Measurements from ENCODE around the gene FTL.

The FTL gene

DNA sequence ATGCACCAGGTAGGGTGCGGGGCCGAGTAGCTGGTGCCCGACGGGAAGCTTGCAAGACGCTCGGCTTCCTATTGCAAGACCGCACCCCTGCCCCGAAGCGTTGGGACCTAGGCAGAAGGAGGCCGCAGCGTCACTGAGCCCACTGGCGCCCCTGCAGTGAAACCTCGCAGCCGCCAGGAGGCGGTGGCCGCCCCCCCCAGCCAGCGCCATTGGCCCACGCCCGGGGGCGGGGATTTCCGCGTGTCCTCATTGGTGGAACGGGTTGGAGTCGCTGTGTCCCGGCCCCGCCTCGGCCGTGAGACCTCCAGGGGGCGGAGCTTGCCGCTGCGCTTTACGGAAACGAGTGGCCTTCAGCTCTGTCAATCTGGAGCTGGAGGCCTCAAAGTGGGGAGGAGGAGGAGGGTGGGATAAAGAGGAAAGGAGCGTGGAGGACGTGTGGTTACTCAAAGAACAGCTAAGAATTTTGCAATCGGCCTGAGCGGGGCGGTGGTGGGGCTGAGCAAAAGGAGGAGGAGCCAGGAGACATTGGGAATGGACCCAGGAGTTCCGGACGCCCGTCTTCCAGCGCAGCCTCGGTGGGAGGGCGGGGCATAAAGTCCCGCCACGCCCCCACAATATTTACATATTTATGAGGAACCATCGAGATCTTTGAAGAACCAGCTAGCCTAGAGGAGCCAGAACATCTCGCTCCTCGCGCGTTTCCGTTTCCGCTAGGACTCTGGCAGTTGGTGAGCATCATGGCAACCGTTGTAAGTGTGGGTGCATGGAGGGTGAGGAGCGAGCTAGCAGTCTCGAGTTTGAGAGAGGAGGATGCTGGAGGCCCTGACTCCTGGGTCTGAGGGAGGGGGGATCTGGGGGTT is 28.3 kb downstream of the FTL start, which contains the start of the genes GYS1 and RUVBL2:
TSS of gene GYS1 (minus strand) at position 135 of the 860 bp plus-strand sequence. CDS start 197 bp downstream, outside the sequence.
TSS of gene RUVBL2 (plus strand) at position 713 of the 860 bp plus-strand sequence. CDS start at position 738, 25 bp downstream.
- DNase-seq, result peak; percentile 100

DNA sequence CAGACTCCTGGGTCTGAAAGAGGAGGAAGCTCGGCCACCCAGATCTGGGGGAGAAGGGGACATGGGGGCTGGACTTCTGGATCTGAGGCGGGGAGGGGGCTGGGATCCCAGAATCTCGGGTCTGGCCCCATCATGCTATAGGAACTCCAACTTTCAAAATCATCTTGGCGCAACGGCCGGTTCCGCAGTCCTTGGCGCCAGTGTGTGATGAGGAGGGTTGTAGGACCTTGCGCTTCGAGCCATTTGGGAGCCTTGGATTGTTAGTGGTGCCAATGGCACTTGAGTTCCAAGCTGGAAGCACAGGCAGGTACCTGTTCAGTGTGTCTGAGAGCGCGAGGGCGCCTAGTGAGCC is 28.9 kb downstream of the FTL start:
- no peak for DNase-seq

DNA sequence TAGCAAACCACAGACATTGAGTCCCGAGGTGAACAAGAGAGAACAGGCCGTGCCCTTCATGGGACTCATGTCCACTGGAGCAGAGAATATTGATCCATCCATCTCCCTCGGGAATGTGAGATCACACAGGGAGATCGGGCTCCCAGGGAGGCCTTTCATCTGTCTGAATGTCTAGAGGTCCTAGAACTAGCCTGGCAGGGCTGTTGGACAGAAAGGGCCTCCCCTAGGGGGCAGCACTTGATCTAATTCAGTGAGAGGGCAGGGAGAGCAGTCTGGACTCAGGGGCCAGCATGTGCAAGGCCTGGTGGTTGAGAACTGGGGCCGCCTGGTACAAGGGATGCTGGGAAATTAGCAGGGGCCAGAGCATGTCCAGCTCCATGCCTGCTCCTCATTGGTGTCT is 32.9 kb downstream of the FTL start:
- DNase-seq, result peak; percentile 33

DNA sequence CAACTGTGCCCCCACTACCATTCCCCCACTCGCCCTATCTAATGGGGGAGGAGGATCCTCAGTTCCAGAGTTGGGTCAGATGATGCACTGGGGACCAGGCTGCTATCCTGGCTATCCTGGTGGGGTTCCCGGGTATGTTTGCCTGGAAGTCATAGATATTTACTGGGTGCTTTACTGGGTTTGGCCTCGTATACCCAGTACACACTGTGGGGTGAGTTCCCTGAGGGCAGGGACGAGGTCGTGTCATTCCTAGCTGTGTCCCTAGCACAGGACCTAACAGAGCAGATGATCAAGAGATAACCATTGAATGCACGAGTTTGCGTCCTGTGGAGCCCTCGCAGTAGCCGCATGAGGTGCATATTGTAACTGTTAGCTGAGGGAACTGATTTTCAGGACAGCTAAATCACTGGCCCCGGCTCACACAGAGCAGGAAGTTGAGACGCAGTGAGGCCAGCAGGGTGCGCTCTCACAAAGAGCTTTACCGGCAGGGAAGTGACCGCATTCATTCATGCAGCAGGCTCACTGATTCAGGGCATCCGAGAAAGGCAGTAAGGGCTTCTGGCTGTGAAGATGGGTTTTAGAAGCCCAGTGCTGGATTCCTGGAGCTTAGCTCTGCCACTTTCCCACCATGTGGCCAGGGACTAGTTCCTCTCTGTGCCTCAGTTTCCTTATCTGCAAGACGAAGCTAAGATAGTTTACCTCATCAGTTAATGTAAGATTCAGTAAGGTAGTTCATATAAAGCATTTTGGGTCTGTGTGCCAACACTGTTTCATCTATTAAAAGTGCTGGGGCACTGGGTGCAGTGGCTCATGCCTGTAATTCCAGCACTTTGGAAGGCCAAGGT is 34.6 kb downstream of the FTL start:
- peak; percentile 47 for DNase-seq

DNA sequence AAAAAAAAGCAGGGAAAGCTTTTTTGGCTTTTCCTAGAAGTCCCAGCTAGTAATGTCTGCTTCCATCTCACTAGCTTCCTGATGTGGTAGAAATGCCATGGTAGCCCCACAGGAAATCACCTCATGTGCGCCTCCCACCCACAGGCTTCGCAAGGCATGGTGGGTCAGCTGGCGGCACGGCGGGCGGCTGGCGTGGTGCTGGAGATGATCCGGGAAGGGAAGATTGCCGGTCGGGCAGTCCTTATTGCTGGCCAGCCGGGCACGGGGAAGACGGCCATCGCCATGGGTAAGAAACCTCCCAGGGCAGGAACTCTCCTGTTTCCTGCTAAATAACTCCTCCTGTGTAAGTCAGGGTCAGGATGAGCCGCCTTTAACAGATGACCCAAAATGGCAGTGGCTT is 39.0 kb downstream of the FTL start:
- no peak for DNase-seq

DNA sequence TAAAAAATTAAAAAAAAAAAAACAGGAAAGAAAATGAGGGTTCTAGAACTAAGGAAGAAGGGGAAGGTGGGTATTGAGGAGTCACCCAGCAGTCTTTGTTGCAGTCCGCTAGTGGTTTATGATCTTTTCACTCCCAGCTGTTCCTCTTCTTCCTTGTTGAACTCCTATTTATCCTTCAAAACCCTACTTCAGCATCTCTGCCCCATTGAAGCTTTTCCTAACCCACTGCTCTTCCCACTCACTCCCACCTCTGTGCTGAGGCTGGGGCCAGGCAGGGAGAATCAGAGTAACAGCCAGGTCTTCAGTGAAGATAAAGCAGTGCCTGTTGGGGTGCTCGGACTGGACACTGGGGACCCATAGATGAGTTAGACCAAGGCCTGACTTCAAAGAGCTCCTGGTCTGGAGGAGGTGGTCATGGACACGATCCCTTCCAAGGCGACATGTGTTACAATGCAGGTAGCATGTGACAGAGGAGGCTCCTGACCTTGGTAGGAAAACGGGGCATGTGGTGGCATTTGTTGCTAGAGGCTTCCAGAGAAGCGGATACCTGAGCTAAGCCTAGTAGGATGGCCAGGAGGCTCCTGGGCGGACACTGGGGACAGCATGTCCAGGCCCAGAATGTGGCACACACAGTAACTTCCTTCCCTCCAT is 40.0 kb downstream of the FTL start:
- DNase-seq, result no peak

DNA sequence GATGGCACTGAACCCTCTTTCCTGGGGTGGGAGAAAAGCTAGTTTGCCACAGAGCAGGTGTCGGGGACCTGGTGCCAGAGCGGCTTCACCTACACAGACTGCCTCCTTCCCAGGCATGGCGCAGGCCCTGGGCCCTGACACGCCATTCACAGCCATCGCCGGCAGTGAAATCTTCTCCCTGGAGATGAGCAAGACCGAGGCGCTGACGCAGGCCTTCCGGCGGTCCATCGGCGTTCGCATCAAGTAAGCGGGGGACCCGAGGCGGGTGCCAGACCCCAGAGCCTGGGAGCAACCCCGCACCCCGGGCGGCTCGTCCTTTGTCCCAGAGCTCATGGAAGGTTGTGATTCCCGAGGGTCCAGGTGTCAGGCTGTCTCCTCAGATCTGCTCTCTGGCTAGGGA is 41.8 kb downstream of the FTL start:
- DNase-seq, result no peak

DNA sequence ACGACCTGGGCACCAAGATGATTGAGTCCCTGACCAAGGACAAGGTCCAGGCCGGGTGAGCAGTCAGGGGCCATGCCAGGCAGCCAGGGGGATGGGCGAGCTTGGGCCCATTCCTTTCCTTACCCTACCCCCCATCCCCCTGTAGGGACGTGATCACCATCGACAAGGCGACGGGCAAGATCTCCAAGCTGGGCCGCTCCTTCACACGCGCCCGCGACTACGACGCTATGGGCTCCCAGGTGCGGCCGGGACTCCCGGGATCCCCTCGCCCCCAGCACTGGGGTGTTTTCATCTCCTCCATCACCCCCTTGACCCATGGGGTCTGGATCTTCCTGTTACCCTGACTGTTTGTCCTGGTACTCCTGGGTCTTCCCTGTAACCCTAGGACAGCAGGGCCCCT is 44.7 kb downstream of the FTL start:
- no peak for DNase-seq

DNA sequence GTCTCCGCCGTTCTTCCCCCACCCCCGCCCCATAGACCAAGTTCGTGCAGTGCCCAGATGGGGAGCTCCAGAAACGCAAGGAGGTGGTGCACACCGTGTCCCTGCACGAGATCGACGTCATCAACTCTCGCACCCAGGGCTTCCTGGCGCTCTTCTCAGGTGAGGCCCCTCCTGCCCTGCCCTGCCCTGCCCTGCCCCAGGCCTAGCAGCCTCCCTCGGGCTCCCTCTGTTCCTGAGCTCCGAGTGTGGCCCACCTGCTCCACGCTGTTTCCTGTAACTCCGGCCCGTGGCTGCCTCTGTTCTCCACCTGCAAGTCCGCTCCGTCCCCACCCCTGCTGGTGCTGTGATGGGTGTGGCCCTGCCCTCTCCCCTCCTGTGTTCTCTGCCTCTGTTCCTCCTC is 45.3 kb downstream of the FTL start:
- no peak for DNase-seq

DNA sequence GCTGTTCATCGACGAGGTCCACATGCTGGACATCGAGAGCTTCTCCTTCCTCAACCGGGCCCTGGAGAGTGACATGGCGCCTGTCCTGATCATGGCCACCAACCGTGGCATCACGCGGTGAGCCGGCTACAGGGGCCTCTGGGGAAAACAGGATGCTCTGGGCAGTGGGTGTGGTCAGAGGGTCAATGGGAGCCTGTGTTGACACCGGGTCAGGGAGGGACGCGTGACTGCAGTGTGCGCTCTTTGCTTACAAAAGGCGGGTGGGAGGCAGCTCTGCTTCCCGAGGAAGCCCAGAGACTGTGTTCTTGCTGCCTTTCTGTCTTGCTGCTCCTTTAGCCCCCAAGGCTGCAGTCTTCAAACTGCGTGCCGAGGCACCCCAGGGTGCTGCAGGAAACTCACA is 46.1 kb downstream of the FTL start:
- no peak for DNase-seq

DNA sequence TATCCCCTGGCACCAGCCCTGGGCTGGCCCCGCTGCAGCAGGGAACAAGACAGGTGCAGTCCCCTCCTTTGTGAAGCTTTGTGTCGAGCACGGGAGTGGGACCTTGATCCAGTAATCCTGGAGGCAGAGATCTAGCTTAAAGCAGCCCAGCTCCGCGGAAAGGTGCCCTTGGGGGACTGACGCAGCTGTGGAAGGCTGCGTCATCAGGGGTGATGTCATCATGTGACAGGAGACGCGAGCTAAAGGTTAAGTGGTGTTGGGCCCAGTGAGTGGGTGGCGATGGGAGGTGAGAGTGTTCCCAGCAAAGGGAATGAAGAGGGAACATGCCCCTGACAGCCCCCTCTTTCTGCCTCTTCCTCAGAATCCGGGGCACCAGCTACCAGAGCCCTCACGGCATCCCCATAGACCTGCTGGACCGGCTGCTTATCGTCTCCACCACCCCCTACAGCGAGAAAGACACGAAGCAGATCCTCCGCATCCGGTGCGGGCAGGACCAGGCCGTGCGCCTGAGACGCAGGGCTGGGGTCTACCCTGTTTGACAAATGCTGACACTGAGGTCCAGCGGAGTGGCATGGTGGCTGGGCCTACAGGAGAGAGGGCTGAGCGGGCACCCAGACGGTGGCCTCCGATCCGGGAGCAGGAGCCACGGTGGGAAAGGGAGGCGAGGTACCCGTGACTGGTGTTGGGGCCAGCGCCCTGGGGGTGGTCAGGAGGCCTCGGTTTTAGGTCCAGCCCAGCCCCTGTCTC is 49.2 kb downstream of the FTL start:
- DNase-seq, result no peak

DNA sequence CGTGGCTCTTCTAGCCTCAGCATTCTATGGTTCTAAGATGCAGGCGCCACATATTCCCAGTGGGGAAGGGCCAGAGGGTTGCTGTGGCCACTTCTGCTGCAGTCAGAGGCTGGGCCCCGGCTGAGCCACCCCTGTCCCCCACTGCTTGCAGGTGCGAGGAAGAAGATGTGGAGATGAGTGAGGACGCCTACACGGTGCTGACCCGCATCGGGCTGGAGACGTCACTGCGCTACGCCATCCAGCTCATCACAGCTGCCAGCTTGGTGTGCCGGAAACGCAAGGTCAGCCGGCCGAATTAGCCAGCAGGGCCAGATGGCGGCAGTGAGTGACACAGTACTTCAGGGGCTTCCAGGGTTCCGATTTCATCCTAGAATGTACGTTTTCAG is 49.8 kb downstream of the FTL start:
- DNase-seq, result no peak

DNA sequence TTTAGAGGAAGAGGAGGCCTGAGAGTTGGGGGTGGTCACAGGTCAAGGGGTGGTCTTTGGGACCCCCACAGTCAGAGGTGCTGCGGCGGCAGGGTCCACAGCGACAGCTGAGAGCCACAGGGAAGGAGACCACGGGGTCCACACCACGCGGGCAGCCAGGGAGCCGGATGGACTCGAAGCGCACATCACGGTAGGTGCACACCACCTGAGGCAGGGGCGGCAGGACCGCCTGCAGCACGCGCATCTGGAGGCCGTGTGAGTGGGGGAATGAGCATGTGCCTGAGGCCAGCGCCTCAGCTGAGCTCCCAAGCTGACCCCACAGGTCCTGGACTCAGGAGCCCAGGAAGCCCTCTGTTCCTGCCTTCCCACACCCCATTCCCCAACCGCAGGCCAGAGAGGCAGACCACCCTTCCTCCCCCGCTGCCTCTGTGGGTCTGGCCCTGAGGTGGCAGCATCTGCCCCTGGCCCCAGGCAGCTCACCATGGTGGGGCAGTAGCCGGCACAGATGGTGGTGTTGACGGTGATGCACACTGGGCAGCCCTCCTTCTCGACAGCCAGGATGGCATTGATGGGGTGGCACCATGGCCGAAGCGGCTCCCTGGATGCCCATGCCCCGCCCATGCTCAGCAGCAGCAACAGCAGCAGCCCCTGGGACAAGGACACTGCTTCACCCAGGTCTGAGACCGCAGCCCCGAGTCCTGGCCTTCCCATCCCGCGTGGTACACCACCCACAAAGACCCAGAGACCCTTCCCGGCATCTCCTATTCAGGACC is 51.1 kb downstream of the FTL start:
- no peak for DNase-seq
